ENCODE data around the gene PRUNE2. TPM values are rescaled to one million over a fixed set of nuclear protein-coding genes. Genes with fewer than 3 reads are reported as not detected.

Gene PRUNE2
- polyA plus RNA-seq, 1 donor (not counting 4 experiments of a cell fraction or from before 2014, with no cell fraction given): 0.41 TPM

GRCh38 chr9:76910861-76911260, 4.9 kb upstream of the PRUNE2 start:
- H4K20me1 ChIP-seq (ENCODE audit: control insufficient read depth, extremely low read depth, insufficient read depth, low read length): no peaks in the 10 kb centered on the region
- dilution Hi-C loops (cut with MboI; ENCODE audit: extremely low pct_ligation_motif_present, low sequenced_read_pairs): no loop called here
- H3K4me2 ChIP-seq (ENCODE audit: control insufficient read depth, extremely low read depth, insufficient read depth, low read depth, low read length): no peak overlapping the region
- no peaks in the 10 kb centered on the region for H3K36me3 ChIP-seq (ENCODE audit: control insufficient read depth in 2 of 2, extremely low read depth in 1 of 2, insufficient read depth in 2 of 2, low read length in 2 of 2)
- peaks cover 7% of the 10 kb centered on the region for H3K27me3 ChIP-seq (ENCODE audit: control insufficient read depth, extremely low read depth, insufficient read depth, low read length)
- TF ChIP-seq CTCF (optimal IDR thresholded peaks at IDR 0.05 in 1 of 3, IDR thresholded peaks at IDR 0.05 in 1 of 3, conservative IDR thresholded peaks at IDR 0.05 in 1 of 3; ENCODE audit: extremely low read depth in 1 of 3, insufficient read depth in 2 of 3, low read length in 3 of 3) (no peak), EZH2 (IDR thresholded peaks at IDR 0.05; ENCODE audit: low read length) (no peak)
- no peak overlapping the region for H2AFZ ChIP-seq (ENCODE audit: control insufficient read depth, low read length)
- H3K4me3 ChIP-seq (ENCODE audit: control insufficient read depth in 2 of 3, extremely low read depth in 1 of 3, insufficient read depth in 2 of 3, low read depth in 1 of 3, low read length in 3 of 3): no peak overlapping the region
- no peaks in the 10 kb centered on the region for H3K79me2 ChIP-seq (ENCODE audit: control insufficient read depth, insufficient read depth, low read length)
- no peak overlapping the region for H3K9ac ChIP-seq (ENCODE audit: control insufficient read depth, extremely low read depth, insufficient read depth, low read length)
- peaks cover 2% of the 10 kb centered on the region for H3K9me1 ChIP-seq (ENCODE audit: control insufficient read depth, extremely low read depth, insufficient read depth, low read length)
- H3K27ac ChIP-seq (ENCODE audit: control insufficient read depth, insufficient read depth, low read length): no peak overlapping the region
- no peaks in the 10 kb centered on the region for H3K4me1 ChIP-seq (ENCODE audit: control insufficient read depth, extremely low read depth, insufficient read depth, low read length)
- FAIRE-seq (no peak), DNase-seq (ENCODE audit: low read depth, low spot score) (no peak)
- H3K9me3 ChIP-seq (ENCODE audit: control insufficient read depth, low read depth, low read length): no peaks in the 10 kb centered on the region

GRCh38 chr9:76906647-76906975, 697 bp upstream of the PRUNE2 start:
- no peak for DNase-seq (ENCODE audit: low read depth, low spot score)
- no peak overlapping the region for H3K27ac ChIP-seq (ENCODE audit: control insufficient read depth, insufficient read depth, low read length)
- no peaks in the 10 kb centered on the region for H4K20me1 ChIP-seq (ENCODE audit: control insufficient read depth, extremely low read depth, insufficient read depth, low read length)
- H3K36me3 ChIP-seq (ENCODE audit: control insufficient read depth in 2 of 2, extremely low read depth in 1 of 2, insufficient read depth in 2 of 2, low read length in 2 of 2): no peaks in the 10 kb centered on the region
- no peak overlapping the region for H3K4me3 ChIP-seq (ENCODE audit: control insufficient read depth in 2 of 3, extremely low read depth in 1 of 3, insufficient read depth in 2 of 3, low read depth in 1 of 3, low read length in 3 of 3)
- dilution Hi-C loops (cut with MboI; ENCODE audit: extremely low pct_ligation_motif_present, low sequenced_read_pairs): no loop called here
- no peaks in the 10 kb centered on the region for H3K9me1 ChIP-seq (ENCODE audit: control insufficient read depth, extremely low read depth, insufficient read depth, low read length)
- no peaks in the 10 kb centered on the region for H3K9me3 ChIP-seq (ENCODE audit: control insufficient read depth, low read depth, low read length)
- H3K9ac ChIP-seq (ENCODE audit: control insufficient read depth, extremely low read depth, insufficient read depth, low read length): no peak overlapping the region
- peaks cover 9% of the 10 kb centered on the region for H3K4me1 ChIP-seq (ENCODE audit: control insufficient read depth, extremely low read depth, insufficient read depth, low read length)
- no peak for FAIRE-seq
- no peak overlapping the region for H3K4me2 ChIP-seq (ENCODE audit: control insufficient read depth, extremely low read depth, insufficient read depth, low read depth, low read length)
- TF ChIP-seq CTCF (optimal IDR thresholded peaks at IDR 0.05 in 1 of 3, IDR thresholded peaks at IDR 0.05 in 1 of 3, conservative IDR thresholded peaks at IDR 0.05 in 1 of 3; ENCODE audit: extremely low read depth in 1 of 3, insufficient read depth in 2 of 3, low read length in 3 of 3) (no peak), EZH2 (IDR thresholded peaks at IDR 0.05; ENCODE audit: low read length) (no peak)
- no peaks in the 10 kb centered on the region for H3K79me2 ChIP-seq (ENCODE audit: control insufficient read depth, insufficient read depth, low read length)
- no peak overlapping the region for H2AFZ ChIP-seq (ENCODE audit: control insufficient read depth, low read length)
- peaks cover 17% of the 10 kb centered on the region for H3K27me3 ChIP-seq (ENCODE audit: control insufficient read depth, extremely low read depth, insufficient read depth, low read length)

Measured in keratinocyte (primary cell).